GM12878 (cell line): Measurements from ENCODE around the gene IL5. TPM values are rescaled to one million over a fixed set of nuclear protein-coding genes. Genes with fewer than 3 reads are reported as not detected.

Experiments used
- BCLAF1 ChIP-seq: fragments of 450-650 bp; IDR thresholded peaks from 2 replicates; pipeline ENCODE4 v1.6.1; 2017; ENCODE audit warnings: antibody characterized with exemption, mild to moderate bottlenecking, moderate library complexity
- CBX5 ChIP-seq: sonication (generic); IDR thresholded peaks from 2 replicates; pipeline ENCODE4 v1.6.1; 2016; ENCODE audit warnings: low read depth, moderate library complexity, mild to moderate bottlenecking, inconsistent platforms
- EZH2 ChIP-seq: IDR thresholded peaks from 2 replicates; pipeline ENCODE4 v1.6.1; 2012; ENCODE audit warnings: low read depth, mild to moderate bottlenecking, control low read depth, inconsistent platforms, low read length, borderline replicate concordance; ENCODE audit not compliant: control insufficient read depth
- GATAD2B ChIP-seq: fragments of 450-650 bp; conservative IDR thresholded peaks from 2 replicates; pipeline ENCODE4 v1.6.1; 2017; ENCODE audit warnings: low read depth, mild to moderate bottlenecking, moderate library complexity
- HDAC6 ChIP-seq: fragments of 200-600 bp; sonication (generic); IDR thresholded peaks from one replicate; pipeline ENCODE4 v1.8.0; 2017; ENCODE audit warnings: antibody characterized with exemption; ENCODE audit not compliant: unreplicated experiment
- HSF1 ChIP-seq: fragments of 150-350 bp; IDR thresholded peaks from 2 replicates; pipeline ENCODE4 v1.6.1; 2014; ENCODE audit warnings: mild to moderate bottlenecking, low read depth, low read length
- IRF5 ChIP-seq: fragments of 450-650 bp; IDR thresholded peaks from 2 replicates; pipeline ENCODE4 v1.6.1; 2017; ENCODE audit warnings: borderline replicate concordance
- NBN ChIP-seq: fragments of 450-650 bp; IDR thresholded peaks from 2 replicates; pipeline ENCODE4 v1.6.1; 2016
- PKNOX1 ChIP-seq: fragments of 450-650 bp; IDR thresholded peaks from 2 replicates; pipeline ENCODE4 v1.6.1; 2016; ENCODE audit warnings: mild to moderate bottlenecking
- POLR2A ChIP-seq: IDR thresholded peaks from 2 replicates; pipeline ENCODE4 v1.6.1; 2011; ENCODE audit warnings: low read depth, mild to moderate bottlenecking, low read length
- POU2F2 ChIP-seq: IDR thresholded peaks from 3 replicates; pipeline ENCODE4 v1.6.1; 2011; ENCODE audit warnings: low read depth, mild to moderate bottlenecking, low read length, borderline replicate concordance
- SRF ChIP-seq, 2 experiments: IDR thresholded peaks; 2 replicates each; pipeline ENCODE4 v1.6.1; 2011; ENCODE audit warnings: low read depth in 2 of 2, low read length in 2 of 2, mild to moderate bottlenecking in 1 of 2, moderate library complexity in 1 of 2
- WRNIP1 ChIP-seq: IDR thresholded peaks from 2 replicates; pipeline ENCODE4 v1.6.1; 2011; ENCODE audit warnings: low read depth, low read length, improper control_type of control experiment, borderline replicate concordance
- ZBTB11 ChIP-seq: fragments of 450-650 bp; formaldehyde crosslinking; IDR thresholded peaks from 2 replicates; pipeline ENCODE4 v1.5.0; 2022; ENCODE audit warnings: mild to moderate bottlenecking, missing genetic modification characterization
- ZBTB4 ChIP-seq: fragments of 450-650 bp; formaldehyde crosslinking; IDR thresholded peaks from 2 replicates; pipeline ENCODE4 v1.4.0; 2022; ENCODE audit warnings: mild to moderate bottlenecking, moderate library complexity
- polyA plus RNA-seq, 11 experiments: library from polyadenylated mRNA; depleted of rRNA in 4 of 11; unstranded in 6 of 11; stranded (reverse) in 5 of 11; fragments of >200 nt; fragmentation: Nextera tagmentation in 4 of 11; fragmentation: Illumina TruSeq in 1 of 11; extraction: Ambion mirVana in 4 of 11; extraction: Trizol in 1 of 11; gene quantifications; 1 replicate in 1 of 11; 2 replicates in 10 of 11; pipeline versions ENCODE4 v1.2.1 to v1.2.3, GENCODE V29; 2011 to 2016; ENCODE audit warnings: inconsistent platforms in 2 of 11, missing spikeins in 2 of 11, low read depth in 1 of 11
- total RNA-seq, 4 experiments: library from RNA; depleted of rRNA in 3 of 4; stranded (reverse); fragments of >200 nt in 3 of 4; fragmentation: Illumina TruSeq in 1 of 4; extraction: Trizol in 1 of 4; gene quantifications; 2 replicates each; pipeline versions ENCODE4 v1.2.1 to v1.2.3, GENCODE V29; 2013 to 2021

The IL5 gene
- total and polyA plus RNA-seq, 10 of the 15 experiments (the other 5 are each of a cell fraction or from before 2014, with no cell fraction given), result not detected

- no peak for TF ChIP-seq IRF5
- peak; percentile 70; the same call in 1 of the 2 replicates for TF ChIP-seq PKNOX1
- TF ChIP-seq ZBTB4 (CRISPR knock-in tag), result no peak
- peak; percentile 78; the same call in 1 of the 2 replicates for TF ChIP-seq EZH2
- peak; percentile 62; the same call in 1 of the 2 replicates for TF ChIP-seq GATAD2B
- TF ChIP-seq SRF (IDR thresholded peaks at IDR 0.05; ENCODE audit: low read depth in 2 of 2, low read length in 2 of 2), result no peak
- TF ChIP-seq ZBTB11, result no peak
- TF ChIP-seq POU2F2, result peak; percentile 40
- TF ChIP-seq HDAC6, result no peak
- peak; percentile 81; the same call in 1 of the 2 replicates for TF ChIP-seq CBX5
- no peak for TF ChIP-seq BCLAF1
- peak; percentile 83; the same call in 1 of the 2 replicates for TF ChIP-seq WRNIP1
- peak; percentile 92 for TF ChIP-seq NBN
- no peak for TF ChIP-seq HSF1
- no peak for TF ChIP-seq POLR2A
These were observed 18.0 kb downstream of the IL5 start (continued) for GRCh38 chr5:132525299-132525724.
